Measurements from ENCODE around the gene PTPRH. TPM values are rescaled to one million over a fixed set of nuclear protein-coding genes. Genes with fewer than 3 reads are reported as not detected.
A peak's percentile ranks its signal among the peaks of the same experiment; 100 is the strongest.

The PTPRH gene
- total RNA-seq, 1 donor from 2014 or later = 2.8 TPM

GRCh38 chr19:55160986-55161365, 48.3 kb downstream of the PTPRH start:
- H3K4me3 ChIP-seq (ENCODE audit: low read depth, low read length) = no peak overlapping the region
- TF ChIP-seq, protein P1, sequence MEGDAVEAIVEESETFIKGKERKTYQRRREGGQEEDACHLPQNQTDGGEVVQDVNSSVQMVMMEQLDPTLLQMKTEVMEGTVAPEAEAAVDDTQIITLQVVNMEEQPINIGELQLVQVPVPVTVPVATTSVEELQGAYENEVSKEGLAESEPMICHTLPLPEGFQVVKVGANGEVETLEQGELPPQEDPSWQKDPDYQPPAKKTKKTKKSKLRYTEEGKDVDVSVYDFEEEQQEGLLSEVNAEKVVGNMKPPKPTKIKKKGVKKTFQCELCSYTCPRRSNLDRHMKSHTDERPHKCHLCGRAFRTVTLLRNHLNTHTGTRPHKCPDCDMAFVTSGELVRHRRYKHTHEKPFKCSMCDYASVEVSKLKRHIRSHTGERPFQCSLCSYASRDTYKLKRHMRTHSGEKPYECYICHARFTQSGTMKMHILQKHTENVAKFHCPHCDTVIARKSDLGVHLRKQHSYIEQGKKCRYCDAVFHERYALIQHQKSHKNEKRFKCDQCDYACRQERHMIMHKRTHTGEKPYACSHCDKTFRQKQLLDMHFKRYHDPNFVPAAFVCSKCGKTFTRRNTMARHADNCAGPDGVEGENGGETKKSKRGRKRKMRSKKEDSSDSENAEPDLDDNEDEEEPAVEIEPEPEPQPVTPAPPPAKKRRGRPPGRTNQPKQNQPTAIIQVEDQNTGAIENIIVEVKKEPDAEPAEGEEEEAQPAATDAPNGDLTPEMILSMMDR (conservative IDR thresholded peaks at IDR 0.05; ENCODE audit: low read depth, low read length) = no peak
- no peak for DNase-seq (ENCODE audit: low read depth)

DNA sequence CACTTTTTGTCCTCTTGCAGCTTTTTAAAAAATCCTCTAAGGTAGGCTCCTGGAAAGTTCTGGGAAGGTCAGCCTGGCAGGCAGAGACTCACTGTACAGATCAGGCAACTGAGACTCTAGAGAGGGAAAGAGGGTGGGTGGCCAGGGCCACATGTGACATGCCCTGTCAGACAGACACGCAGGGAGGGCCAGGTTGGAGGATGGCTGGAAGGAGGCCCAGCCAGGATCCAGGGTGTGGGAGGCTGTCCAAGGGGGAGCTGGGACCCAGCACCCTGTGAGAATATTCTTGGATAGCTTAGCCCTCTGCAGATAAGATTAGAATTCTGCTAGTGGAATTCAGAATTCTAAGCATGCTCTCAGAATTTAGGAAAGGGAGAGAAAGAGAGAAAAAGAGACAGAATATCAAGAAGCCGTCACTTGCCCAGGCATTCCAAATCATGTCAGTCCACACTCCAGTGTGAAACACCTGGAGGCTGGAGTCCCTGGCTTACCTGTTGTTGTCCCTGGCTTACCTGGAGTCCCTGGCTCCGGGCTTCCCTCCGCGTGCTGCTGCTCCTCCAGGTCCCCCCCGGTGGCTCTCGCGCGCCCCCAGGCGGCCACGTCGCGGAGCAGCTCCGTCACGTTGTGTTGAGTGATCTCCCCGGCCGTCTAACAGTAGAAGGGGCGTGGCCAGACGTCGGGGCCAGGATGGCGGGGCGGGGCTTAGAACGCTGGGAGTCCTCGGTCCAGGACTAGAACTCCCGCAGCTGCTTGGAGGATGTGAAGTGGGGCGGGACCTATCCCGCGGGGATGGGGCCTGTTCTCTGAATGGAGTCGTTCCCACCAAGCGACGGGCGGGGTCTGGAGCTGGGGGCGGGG, 48.9 kb downstream of the PTPRH start:
- TF ChIP-seq, protein P1 (conservative IDR thresholded peaks at IDR 0.05; ENCODE audit: low read depth, low read length) = peak; percentile 90
- H3K4me3 ChIP-seq (ENCODE audit: low read depth, low read length) = no peak overlapping the region
- DNase-seq (ENCODE audit: low read depth) = no peak

DNA sequence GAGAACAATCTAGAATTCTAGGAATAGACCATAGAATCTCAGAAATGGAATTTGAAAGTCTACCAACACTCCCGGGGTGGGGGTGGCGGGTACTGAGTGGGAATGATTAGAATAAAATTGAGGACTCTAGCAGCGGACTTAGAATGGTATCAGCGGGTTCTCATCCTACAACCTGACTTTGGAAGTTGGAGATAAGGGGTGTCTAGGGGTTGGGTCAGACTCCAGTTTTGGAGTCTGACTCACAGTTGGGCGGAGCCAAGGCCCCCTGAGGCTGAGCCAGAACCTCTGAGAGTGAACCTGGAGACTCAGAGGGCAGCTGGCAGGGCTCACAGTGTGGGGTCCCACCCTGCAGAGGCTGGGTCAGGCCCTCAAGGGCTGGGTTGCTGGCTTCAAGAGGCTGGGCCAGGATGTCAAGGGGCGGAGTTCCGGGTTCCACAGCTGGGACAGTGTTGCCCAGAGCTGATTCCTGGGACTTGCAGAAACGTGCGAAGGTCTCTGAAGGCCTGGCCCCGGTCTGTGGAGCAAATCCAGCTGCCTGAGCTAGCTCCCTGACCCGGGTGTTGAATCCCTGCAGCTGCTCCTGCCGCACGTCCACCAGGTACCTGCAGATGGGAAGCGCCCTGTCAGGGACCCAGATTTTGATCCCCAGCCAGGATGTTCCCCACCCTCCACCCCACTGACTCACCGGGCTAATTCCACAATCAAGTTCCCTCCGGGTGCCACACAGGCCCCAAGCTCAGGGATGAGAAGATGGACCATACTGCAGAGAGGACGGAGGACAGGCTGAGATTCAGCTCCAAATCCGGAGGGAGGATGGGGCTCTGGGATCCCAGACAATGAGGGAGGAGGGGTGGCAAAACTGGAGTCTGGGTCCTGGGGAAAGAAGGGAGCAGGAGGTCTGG, 50.2 kb downstream of the PTPRH start:
- TF ChIP-seq, protein P1 (conservative IDR thresholded peaks at IDR 0.05; ENCODE audit: low read depth, low read length) = no peak
- no peak overlapping the region for H3K4me3 ChIP-seq (ENCODE audit: low read depth, low read length)
- DNase-seq (ENCODE audit: low read depth) = no peak

- TF ChIP-seq, protein P1 (conservative IDR thresholded peaks at IDR 0.05; ENCODE audit: low read depth, low read length) = no peak
- DNase-seq (ENCODE audit: low read depth) = no peak
- no peak overlapping the region for H3K4me3 ChIP-seq (ENCODE audit: low read depth, low read length)
These were observed 50.9 kb downstream of the PTPRH start for GRCh38 chr19:55158423-55158822.

DNA sequence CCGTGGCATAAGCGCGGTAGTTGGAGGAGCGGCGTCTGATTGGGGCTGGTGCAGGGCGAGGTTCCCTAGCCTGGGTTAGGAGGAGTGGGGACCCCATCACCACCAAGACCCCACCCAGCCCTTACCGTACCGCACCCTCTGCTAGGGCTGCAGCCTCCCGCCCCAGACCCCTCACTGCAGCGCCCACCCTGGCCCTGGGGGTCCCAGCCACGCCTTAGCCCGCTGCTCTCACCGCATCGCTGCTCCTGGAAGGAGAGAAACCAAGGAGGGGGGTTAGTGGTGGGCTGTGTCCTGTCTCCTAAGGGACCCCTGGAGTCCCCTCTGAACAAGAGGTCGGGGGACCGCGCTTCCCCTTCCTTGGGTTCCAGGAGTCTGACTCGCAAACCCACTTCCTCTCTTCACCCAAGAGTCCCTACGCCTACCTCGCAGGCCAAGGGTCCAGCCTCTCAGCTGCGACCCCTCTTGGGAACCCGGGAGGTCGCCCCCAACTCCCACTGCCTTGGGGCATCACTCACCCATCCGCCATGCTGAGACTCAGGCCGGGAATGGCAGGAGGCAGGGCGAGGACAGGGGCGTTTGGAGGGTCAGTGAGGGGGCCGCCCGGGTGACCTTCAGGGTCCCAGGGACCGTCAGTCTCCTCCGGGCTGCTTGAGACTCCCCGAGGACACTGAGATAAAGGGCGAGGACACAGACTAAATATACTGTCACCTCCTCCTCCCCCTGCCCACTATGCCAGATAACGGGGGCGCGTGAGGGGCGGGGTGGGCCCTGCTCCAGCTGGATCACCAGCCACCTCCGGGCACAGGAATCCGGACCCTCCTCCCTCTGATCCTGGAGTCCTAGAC, 52.0 kb downstream of the PTPRH start, which contains the start of gene TNNI3:
TNNI3 (minus strand) TSS at position 669 of the 845 bp plus-strand sequence; CDS start at position 526, 143 bp downstream.
- no peak for DNase-seq (ENCODE audit: low read depth)
- peak within 1 kb of the TSS; percentile 21 for H3K4me3 ChIP-seq (ENCODE audit: low read depth, low read length)
- TF ChIP-seq, protein P1 (conservative IDR thresholded peaks at IDR 0.05; ENCODE audit: low read depth, low read length) = no peak

Measured in epithelial cell of proximal tubule (primary cell).